MM.1S (cell line): Measurements from ENCODE around the gene PPP4C.

Source experiments
- DNase-seq: peaks from one replicate; pipeline ENCODE4 v3.0.0-alpha.2; 2015
- H2AFZ ChIP-seq: fragments of 300-600 bp; sonication (generic); 2 replicates; pipeline ENCODE4 v1.6.0; 2016; ENCODE audit warnings: antibody characterized with exemption, low read length
- H3F3A ChIP-seq: fragments of 300-600 bp; sonication (generic); 2 replicates; pipeline ENCODE4 v1.6.1; 2016; ENCODE audit warnings: mild to moderate bottlenecking, antibody characterized with exemption, low read length, moderate library complexity, mixed read lengths; ENCODE audit not compliant: insufficient read depth
- H3K27ac ChIP-seq: fragments of 300-600 bp; sonication (generic); 2 replicates; pipeline ENCODE4 v1.5.1; 2016; ENCODE audit warnings: mild to moderate bottlenecking, low read length
- H3K27me3 ChIP-seq: fragments of 300-600 bp; sonication (generic); replicated peaks from 2 replicates; pipeline ENCODE4 v1.6.0; 2016; ENCODE audit warnings: low read length; ENCODE audit not compliant: insufficient read depth
- H3K36me3 ChIP-seq: fragments of 300-600 bp; sonication (generic); replicated peaks from 2 replicates; pipeline ENCODE4 v1.6.1; 2016; ENCODE audit warnings: mild to moderate bottlenecking, low read length, mixed read lengths; ENCODE audit not compliant: insufficient read depth
- H3K4me1 ChIP-seq: fragments of 300-600 bp; sonication (generic); 2 replicates; pipeline ENCODE4 v1.6.1; 2016; ENCODE audit warnings: low read length, mixed read lengths
- H3K4me2 ChIP-seq: fragments of 300-600 bp; sonication (generic); 2 replicates; pipeline ENCODE4 v1.6.0; 2016; ENCODE audit warnings: low read depth, low read length
- H3K4me3 ChIP-seq: fragments of 300-600 bp; sonication (generic); 2 replicates; pipeline ENCODE4 v1.5.1; 2016; ENCODE audit warnings: low read length, mixed read lengths
- H3K79me2 ChIP-seq: fragments of 300-600 bp; sonication (generic); 2 replicates; pipeline ENCODE4 v1.6.1; 2016; ENCODE audit warnings: mixed run types, low read length, mixed read lengths
- H3K9ac ChIP-seq: fragments of 300-600 bp; sonication (generic); 2 replicates; pipeline ENCODE4 v1.6.1; 2016; ENCODE audit warnings: low read length, mixed read lengths
- H3K9me2 ChIP-seq: fragments of 300-600 bp; sonication (generic); replicated peaks from 2 replicates; pipeline ENCODE4 v1.6.1; 2016; ENCODE audit warnings: mild to moderate bottlenecking, low read length, mixed read lengths; ENCODE audit not compliant: insufficient read depth
- H3K9me3 ChIP-seq: fragments of 300-600 bp; sonication (generic); replicated peaks from 2 replicates; pipeline ENCODE4 v1.6.1; 2016; ENCODE audit warnings: mild to moderate bottlenecking, low read length, mixed read lengths; ENCODE audit not compliant: insufficient read depth
- H4K20me1 ChIP-seq: fragments of 300-600 bp; sonication (generic); 2 replicates; pipeline ENCODE4 v1.6.1; 2016; ENCODE audit warnings: mild to moderate bottlenecking, low read length, moderate library complexity, mixed read lengths; ENCODE audit not compliant: insufficient read depth
- CTCF ChIP-seq: fragments of 300-600 bp; sonication (generic); IDR thresholded peaks from 2 replicates; pipeline ENCODE4 v1.5.1; 2016; ENCODE audit warnings: antibody characterized with exemption, low read length, mixed read lengths
- EZH2 ChIP-seq: fragments of 300-600 bp; sonication (generic); optimal IDR thresholded peaks from 2 replicates; pipeline ENCODE3; 2017; ENCODE audit warnings: low read depth, mild to moderate bottlenecking, antibody characterized with exemption, low read length, mixed read lengths
- EZH2phosphoT487 ChIP-seq: fragments of 300-600 bp; sonication (generic); IDR thresholded peaks from 2 replicates; pipeline ENCODE4 v1.6.1; 2018; ENCODE audit warnings: antibody characterized with exemption, low read length

Gene PPP4C

GRCh38 chr16:30086291-30087140 lies 10.7 kb downstream of the PPP4C start:
- no peak for TF ChIP-seq CTCF
- no peak for TF ChIP-seq EZH2
- no peak for TF ChIP-seq EZH2phosphoT487
- Histone ChIP-seq H3K27me3 (no peaks in the 10 kb centered on the region), H3K36me3 (no peaks in the 10 kb centered on the region)

GRCh38 chr16:30087181-30087898 lies 11.5 kb downstream of the PPP4C start:
- Histone ChIP-seq H3F3A (peaks cover 4% of the 10 kb centered on the region; the same call in 1 of the 2 replicates), H3K79me2 (no peaks in the 10 kb centered on the region), H4K20me1 (no peaks in the 10 kb centered on the region), H3K9me3 (no peaks in the 10 kb centered on the region), H3K27ac (no peak overlapping the region), H3K9me2 (no peaks in the 10 kb centered on the region), H2AFZ (no peak overlapping the region), H3K4me2 (no peak overlapping the region), H3K36me3 (no peaks in the 10 kb centered on the region), H3K4me1 (no peaks in the 10 kb centered on the region), H3K4me3 (no peak overlapping the region), H3K9ac (no peak overlapping the region), H3K27me3 (no peaks in the 10 kb centered on the region)
- DNase-seq, result no peak
- TF ChIP-seq CTCF (no peak), EZH2phosphoT487 (no peak), EZH2 (no peak)

More at GRCh38 chr16:30086291-30087140, 10.7 kb downstream of the PPP4C start:
- no peaks in the 10 kb centered on the region for H3K79me2 ChIP-seq
- no peak for DNase-seq
- H3K27ac ChIP-seq, result no peak overlapping the region
- H2AFZ ChIP-seq, result no peak overlapping the region
- no peaks in the 10 kb centered on the region for H4K20me1 ChIP-seq
- no peaks in the 10 kb centered on the region; the same call in 1 of the 2 replicates for H3F3A ChIP-seq
- H3K4me2 ChIP-seq, result no peak overlapping the region
- no peak overlapping the region for H3K9ac ChIP-seq
- H3K9me3 ChIP-seq, result no peaks in the 10 kb centered on the region
- H3K4me1 ChIP-seq, result no peaks in the 10 kb centered on the region
- no peaks in the 10 kb centered on the region for H3K9me2 ChIP-seq
- no peak overlapping the region for H3K4me3 ChIP-seq

GRCh38 chr16:30088237-30088831 lies 12.5 kb downstream of the PPP4C start:
- Histone ChIP-seq H3K9me3 (no peaks in the 10 kb centered on the region), H3K9ac (no peak overlapping the region), H3K36me3 (no peaks in the 10 kb centered on the region), H3K4me3 (no peak overlapping the region), H3K27ac (no peak overlapping the region), H3F3A (peaks cover 13% of the 10 kb centered on the region), H3K79me2 (no peaks in the 10 kb centered on the region), H3K4me1 (peaks cover 8% of the 10 kb centered on the region), H3K4me2 (no peak overlapping the region), H2AFZ (no peak overlapping the region), H4K20me1 (no peaks in the 10 kb centered on the region), H3K9me2 (no peaks in the 10 kb centered on the region), H3K27me3 (no peaks in the 10 kb centered on the region)
- DNase-seq, result no peak
- TF ChIP-seq EZH2phosphoT487, result no peak
